ENCODE data around the gene ABTB1.

DNA sequence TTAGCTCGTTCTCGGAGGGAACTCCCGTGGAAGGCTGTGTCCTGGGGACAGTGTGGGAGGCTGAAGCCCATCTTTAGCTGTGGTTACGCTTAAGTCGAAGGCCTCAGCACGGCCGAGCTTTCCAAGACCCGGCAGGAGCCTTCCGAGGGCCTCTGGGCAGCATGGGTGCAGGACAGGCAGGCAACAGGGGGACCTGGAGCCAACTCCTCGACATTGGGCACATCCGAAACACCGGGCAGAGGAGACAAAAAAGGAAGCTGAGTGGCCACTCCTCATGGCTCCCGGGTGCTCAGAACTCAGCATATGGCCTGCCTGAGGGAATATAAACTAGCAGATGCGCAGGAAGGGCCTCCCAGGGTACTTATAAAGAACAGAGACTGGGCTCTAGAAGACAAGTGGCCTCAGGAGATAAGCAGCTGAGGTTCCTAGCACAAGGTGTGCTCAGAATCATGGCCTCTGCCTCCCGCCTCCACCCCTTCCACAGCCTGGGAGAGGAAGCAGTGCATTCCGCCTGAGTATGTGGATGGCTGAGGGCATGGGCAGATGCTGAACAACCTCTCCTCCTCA lies 34.1 kb downstream of the ABTB1 start:
- no peak for TF ChIP-seq YY1 (IDR thresholded peaks at IDR 0.05)
- TF ChIP-seq RXRA (IDR thresholded peaks at IDR 0.05), result no peak
- TF ChIP-seq CTCF (IDR thresholded peaks at IDR 0.05; ENCODE audit: low read depth, low read length, missing input control), result no peak
- TF ChIP-seq NR2F2 (IDR thresholded peaks at IDR 0.05), result no peak
- TF ChIP-seq EGR1 (IDR thresholded peaks at IDR 0.05; ENCODE audit: low read depth in 2 of 2), result no peak
- no peak for TF ChIP-seq TAF1 (conservative IDR thresholded peaks at IDR 0.05)
- TF ChIP-seq, protein P1, sequence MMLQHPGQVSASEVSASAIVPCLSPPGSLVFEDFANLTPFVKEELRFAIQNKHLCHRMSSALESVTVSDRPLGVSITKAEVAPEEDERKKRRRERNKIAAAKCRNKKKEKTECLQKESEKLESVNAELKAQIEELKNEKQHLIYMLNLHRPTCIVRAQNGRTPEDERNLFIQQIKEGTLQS (IDR thresholded peaks at IDR 0.05), result no peak
- no peak for TF ChIP-seq JUND (IDR thresholded peaks at IDR 0.05)
- TF ChIP-seq RAD21 (IDR thresholded peaks at IDR 0.05), result no peak

Measured in liver (tissue), 3 donors.